Skeletal muscle cell (primary cell): ENCODE data around the gene TBC1D3I.
"Not testable (repeated sequence)": the region's sequence is repeated elsewhere in the genome, so short reads cannot be mapped to it uniquely, and the experiment has no call there.

Experiments
- DNase-seq: peaks from one replicate; pipeline ENCODE4 v3.0.0-alpha.2; 2010; ENCODE audit warnings: low read depth
- H3K4me3 ChIP-seq: 2 replicates; pipeline ENCODE4 v1.5.1; 2011; ENCODE audit warnings: low read depth, mild to moderate bottlenecking, control low read depth, low read length, moderate library complexity

Gene TBC1D3I

GRCh38 chr17:36264470-36264869 lies at the start of gene TBC1D3I:
TBC1D3I (minus strand) TSS chr17:36264570; CDS start chr17:36262985, 1,585 bp downstream.
- H3K4me3 ChIP-seq, DNase-seq: not testable (repeated sequence)

GRCh38 chr17:36295161-36295560 lies 30.8 kb upstream of the TBC1D3I start:
- not testable (repeated sequence) for H3K4me3 ChIP-seq, DNase-seq

GRCh38 chr17:36289965-36290612 lies 25.7 kb upstream of the TBC1D3I start:
- not testable (repeated sequence) for DNase-seq, H3K4me3 ChIP-seq

- not testable (repeated sequence) for DNase-seq, H3K4me3 ChIP-seq
These were observed 19.8 kb upstream of the TBC1D3I start for GRCh38 chr17:36284219-36284618.

GRCh38 chr17:36283256-36283655 lies 18.9 kb upstream of the TBC1D3I start:
- not testable (repeated sequence) for DNase-seq, H3K4me3 ChIP-seq

- DNase-seq, result not testable (repeated sequence)
These were observed 22.3 kb downstream of the TBC1D3I start for GRCh38 chr17:36242046-36242445.

GRCh38 chr17:36229644-36230043 lies 34.7 kb downstream of the TBC1D3I start:
- not testable (repeated sequence) for DNase-seq, H3K4me3 ChIP-seq

More at GRCh38 chr17:36242046-36242445, 22.3 kb downstream of the TBC1D3I start:
- not testable (repeated sequence) for H3K4me3 ChIP-seq

- not testable (repeated sequence) for DNase-seq
These were observed 41.4 kb downstream of the TBC1D3I start for GRCh38 chr17:36222967-36223366.

GRCh38 chr17:36221581-36222100 lies 42.7 kb downstream of the TBC1D3I start:
- DNase-seq, result not testable (repeated sequence)

More at GRCh38 chr17:36222967-36223366, 41.4 kb downstream of the TBC1D3I start:
- not testable (repeated sequence) for H3K4me3 ChIP-seq

GRCh38 chr17:36220737-36221580 lies 43.4 kb downstream of the TBC1D3I start:
- DNase-seq, H3K4me3 ChIP-seq: not testable (repeated sequence)

More at GRCh38 chr17:36221581-36222100, 42.7 kb downstream of the TBC1D3I start:
- H3K4me3 ChIP-seq, result not testable (repeated sequence)

- H3K4me3 ChIP-seq, DNase-seq: not testable (repeated sequence)
These were observed 44.8 kb downstream of the TBC1D3I start for GRCh38 chr17:36219556-36219955.

- DNase-seq, H3K4me3 ChIP-seq: not testable (repeated sequence)
These were observed 48.7 kb downstream of the TBC1D3I start for GRCh38 chr17:36215406-36216308.

- H3K4me3 ChIP-seq, result no peak overlapping the region
- no peak for DNase-seq
These were observed 49.5 kb downstream of the TBC1D3I start for GRCh38 chr17:36214918-36215317.

- no peak overlapping the region for H3K4me3 ChIP-seq
- DNase-seq, result no peak
These were observed 50.7 kb downstream of the TBC1D3I start for GRCh38 chr17:36213695-36214094.

- H3K4me3 ChIP-seq, result no peak overlapping the region
- no peak for DNase-seq
These were observed 51.4 kb downstream of the TBC1D3I start for GRCh38 chr17:36212966-36213365.

- no peak for DNase-seq
- H3K4me3 ChIP-seq, result no peak overlapping the region
These were observed 52.1 kb downstream of the TBC1D3I start for GRCh38 chr17:36212272-36212605.

- DNase-seq, H3K4me3 ChIP-seq: not testable (repeated sequence)
These were observed 52.7 kb downstream of the TBC1D3I start for GRCh38 chr17:36211484-36212271.

GRCh38 chr17:36210439-36211211 lies 53.7 kb downstream of the TBC1D3I start, which contains the start of gene CCL4L2:
CCL4L2 (plus strand) TSS chr17:36211063.
- DNase-seq, H3K4me3 ChIP-seq: not testable (repeated sequence)
